Measurements from ENCODE around the gene CCDC9. TPM values are rescaled to one million over a fixed set of nuclear protein-coding genes. Genes with fewer than 3 reads are reported as not detected.
A peak's percentile ranks its signal among the peaks of the same experiment; 100 is the strongest.

Gene CCDC9
- total RNA-seq, 1 experiment from 2014 or later, result 8.3 TPM

DNA sequence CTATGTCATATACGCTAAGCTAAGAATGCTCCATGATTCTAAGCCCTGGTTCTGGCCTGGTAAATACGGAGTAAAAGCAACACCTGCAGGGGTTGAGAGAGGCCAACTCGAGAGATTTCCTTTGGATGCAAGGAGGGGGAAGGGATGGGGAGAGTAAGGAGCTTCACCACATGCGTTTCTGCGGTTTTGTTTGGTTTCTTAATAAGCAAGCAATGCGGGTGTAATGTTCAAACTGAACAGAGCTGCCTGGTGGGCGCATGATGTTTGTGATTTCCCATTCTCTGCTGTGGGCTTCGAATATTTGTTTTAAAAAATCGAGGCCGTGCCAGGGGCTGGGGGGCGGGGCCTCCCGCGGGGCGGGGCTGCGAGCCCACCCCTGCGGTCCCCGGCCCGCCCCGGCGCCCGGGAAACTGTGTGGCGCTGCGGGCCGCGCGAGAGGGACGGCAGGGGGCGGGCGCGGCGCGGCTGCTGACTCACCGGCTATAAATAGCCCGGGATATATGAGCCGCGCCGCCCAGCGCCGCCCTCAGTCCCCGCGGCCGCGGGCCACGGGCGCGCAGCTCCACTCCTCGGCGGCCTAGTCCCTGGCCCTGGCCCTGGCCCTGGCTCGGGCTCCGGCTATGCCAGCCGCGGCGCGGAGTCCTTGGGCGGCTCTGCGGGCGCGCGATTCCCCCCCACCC lies 30.4 kb upstream of the CCDC9 start:
- BruUV-seq (replicated peaks), result no TSS peak
- Histone ChIP-seq H3K27ac (ENCODE audit: low read length) (peak overlapping the region; percentile 40), H3K4me1 (ENCODE audit: insufficient read depth, low read length) (peaks cover 25% of the 10 kb centered on the region), H3K36me3 (ENCODE audit: low read depth, low read length) (no peaks in the 10 kb centered on the region), H3K9ac (ENCODE audit: low read length) (peak overlapping the region; percentile 56), H3K27me3 (ENCODE audit: low read length) (no peaks in the 10 kb centered on the region), H4K20me1 (ENCODE audit: low read length) (no peaks in the 10 kb centered on the region), H3K9me2 (replicated peaks; ENCODE audit: low read length) (no peaks in the 10 kb centered on the region), H3F3A (ENCODE audit: low read length, unreplicated experiment) (no peaks in the 10 kb centered on the region), H2AFZ (ENCODE audit: low read length) (peak overlapping the region; percentile 86), H3K79me2 (ENCODE audit: low read length) (no peaks in the 10 kb centered on the region), H3K9me3 (ENCODE audit: low read length) (no peaks in the 10 kb centered on the region), H3K4me2 (ENCODE audit: low read length) (peak overlapping the region; percentile 88), H3K4me3 (ENCODE audit: low read length) (peak overlapping the region; percentile 64)
- POLR2A ChIA-PET (ENCODE audit: unreplicated experiment), result interaction anchor here (0.7 to 1.0 kb wide), 2 partner anchors 18 to 31 kb away, joined by 3 to 23 read pairs; no protein-coding TSS in a partner anchor
- CTCF ChIA-PET, result interaction anchor here (0.8 to 1.3 kb wide), 2 partner anchors 18 to 43 kb away, joined by 6 read pairs; no protein-coding TSS in a partner anchor
- TF ChIP-seq EZH2phosphoT487 (IDR thresholded peaks at IDR 0.05; ENCODE audit: borderline replicate concordance, low read length) (no peak), CTCF (conservative IDR thresholded peaks at IDR 0.05; ENCODE audit: low read depth, low read length) (no peak), EZH2 (IDR thresholded peaks at IDR 0.05; ENCODE audit: low read length, unreplicated experiment) (no peak)
- intact Hi-C loops (cut with micrococcal nuclease), result no loop called here
- ATAC-seq (peak; percentile 63), DNase-seq (peak; percentile 81)

DNA sequence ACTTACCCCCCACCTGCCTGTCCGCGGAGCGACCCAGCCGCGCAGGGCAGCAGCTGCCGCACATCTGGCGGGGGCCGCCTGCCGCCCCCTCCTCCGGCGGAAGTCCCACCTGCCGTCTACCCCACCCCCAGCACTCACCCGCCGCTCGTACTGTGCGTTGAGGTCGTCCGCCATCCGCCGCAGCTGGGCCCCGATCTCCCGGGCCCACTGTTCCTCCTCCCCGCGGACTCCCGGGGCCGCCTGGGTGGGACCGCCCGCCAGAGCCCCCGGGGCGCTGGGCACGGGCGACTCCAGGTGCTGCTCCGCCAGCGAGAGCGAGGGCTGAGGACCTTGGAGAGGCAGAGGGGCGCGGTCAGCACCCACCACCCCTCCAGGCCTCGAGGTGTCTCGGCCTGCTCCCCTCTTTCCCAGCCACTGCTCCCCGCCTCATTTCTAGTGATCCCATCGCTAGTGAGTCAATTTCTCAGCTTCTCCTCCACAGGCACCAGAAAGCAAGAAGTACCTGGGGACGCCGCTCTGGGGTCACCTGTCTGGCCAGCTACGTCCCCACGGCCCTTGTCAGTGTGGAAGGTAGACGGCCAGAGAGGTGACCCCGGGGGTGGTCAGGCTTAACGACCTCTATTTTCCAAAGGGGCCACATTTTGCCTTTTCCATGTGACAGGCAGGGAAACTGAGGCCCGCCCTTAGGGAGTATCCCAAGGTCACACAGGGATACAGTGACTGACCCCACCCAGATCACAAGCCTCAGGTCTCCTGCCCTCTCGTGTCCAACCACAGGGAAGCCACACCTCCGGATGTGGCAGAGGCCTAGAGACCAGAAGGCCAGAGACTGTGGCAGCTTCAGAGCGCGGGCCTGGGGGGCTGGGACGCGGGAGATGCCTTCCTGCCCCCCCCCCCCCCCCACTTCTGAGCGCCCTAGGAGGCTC lies 29.6 kb upstream of the CCDC9 start:
- ChIA-PET CTCF (interaction anchor here (0.6 to 1.3 kb wide), 4 partner anchors 18 to 123 kb away, joined by 6 to 9 read pairs (median 6); no protein-coding TSS in a partner anchor), POLR2A (ENCODE audit: unreplicated experiment) (interaction anchor here (1.0 kb wide), 1 partner anchor 17 kb away, joined by 23 read pairs; no protein-coding TSS in a partner anchor)
- 0 out of 2 replicates have a peak overlapping the region, but pooled peaks have one; percentile 13 for H3K27ac ChIP-seq (ENCODE audit: low read length)
- H3K79me2 ChIP-seq (ENCODE audit: low read length), result no peaks in the 10 kb centered on the region
- H3K4me3 ChIP-seq (ENCODE audit: low read length), result peak overlapping the region; percentile 64
- TF ChIP-seq CTCF (conservative IDR thresholded peaks at IDR 0.05; ENCODE audit: low read depth, low read length) (no peak), EZH2phosphoT487 (IDR thresholded peaks at IDR 0.05; ENCODE audit: borderline replicate concordance, low read length) (no peak), EZH2 (IDR thresholded peaks at IDR 0.05; ENCODE audit: low read length, unreplicated experiment) (no peak)
- peak; percentile 28 for DNase-seq
- 0 out of 2 replicates have a peak, but pooled peaks have one; percentile 11 for ATAC-seq
- H4K20me1 ChIP-seq (ENCODE audit: low read length), result no peaks in the 10 kb centered on the region
- H3K36me3 ChIP-seq (ENCODE audit: low read depth, low read length), result no peaks in the 10 kb centered on the region
- BruUV-seq (replicated peaks), result TSS peak; percentile 88
- no peaks in the 10 kb centered on the region for H3K27me3 ChIP-seq (ENCODE audit: low read length)
- intact Hi-C loops (cut with micrococcal nuclease), result no loop called here
- no peak overlapping the region for H2AFZ ChIP-seq (ENCODE audit: low read length)
- H3K4me2 ChIP-seq (ENCODE audit: low read length), result peak overlapping the region; percentile 88
- H3K4me1 ChIP-seq (ENCODE audit: insufficient read depth, low read length), result peaks cover 29% of the 10 kb centered on the region
- no peaks in the 10 kb centered on the region for H3K9me2 ChIP-seq (replicated peaks; ENCODE audit: low read length)
- peak overlapping the region; percentile 56 for H3K9ac ChIP-seq (ENCODE audit: low read length)
- no peaks in the 10 kb centered on the region for H3F3A ChIP-seq (ENCODE audit: low read length, unreplicated experiment)
- H3K9me3 ChIP-seq (ENCODE audit: low read length), result no peaks in the 10 kb centered on the region
